ENCODE measurements around the gene BLCAP.
"Not testable (repeated sequence)": the region's sequence is repeated elsewhere in the genome, so short reads cannot be mapped to it uniquely, and the experiment has no call there.

Gene BLCAP

GRCh38 chr20:37554721-37555298 is 27.1 kb upstream of the BLCAP start:
- not testable (repeated sequence) for DNase-seq

GRCh38 chr20:37552415-37552814 is 24.7 kb upstream of the BLCAP start:
- peak; percentile 51 for DNase-seq

GRCh38 chr20:37551660-37552059 is 24.0 kb upstream of the BLCAP start:
- DNase-seq = not testable (repeated sequence)

- not testable (repeated sequence) for DNase-seq
Measured at GRCh38 chr20:37550101-37550920, 22.6 kb upstream of the BLCAP start.

- DNase-seq = no peak
Measured at GRCh38 chr20:37547912-37548311, 20.2 kb upstream of the BLCAP start.

GRCh38 chr20:37545516-37545915 is 17.8 kb upstream of the BLCAP start:
- DNase-seq = no peak

GRCh38 chr20:37544386-37544785 is 16.7 kb upstream of the BLCAP start:
- DNase-seq = no peak

- DNase-seq = peak; percentile 56
Measured at GRCh38 chr20:37543828-37544227, 16.2 kb upstream of the BLCAP start.

- peak; percentile 80 for DNase-seq
Measured at GRCh38 chr20:37542281-37542680, 14.6 kb upstream of the BLCAP start.

GRCh38 chr20:37541326-37541725 is 13.7 kb upstream of the BLCAP start:
- no peak for DNase-seq

- not testable (repeated sequence) for DNase-seq
Measured at GRCh38 chr20:37540838-37541237, 13.2 kb upstream of the BLCAP start.

GRCh38 chr20:37540001-37540400 is 12.3 kb upstream of the BLCAP start:
- DNase-seq = no peak

GRCh38 chr20:37539424-37539823 is 11.7 kb upstream of the BLCAP start:
- no peak for DNase-seq

GRCh38 chr20:37538003-37538402 is 10.3 kb upstream of the BLCAP start:
- peak; percentile 63 for DNase-seq

GRCh38 chr20:37537505-37537904 is 9.8 kb upstream of the BLCAP start:
- DNase-seq = no peak

- DNase-seq = no peak
Measured at GRCh38 chr20:37535443-37536132, 7.9 kb upstream of the BLCAP start.

- DNase-seq = peak; percentile 80
Measured at GRCh38 chr20:37534401-37535157, 6.9 kb upstream of the BLCAP start.

- DNase-seq = no peak
Measured at GRCh38 chr20:37533154-37533715, 5.6 kb upstream of the BLCAP start.

- DNase-seq = no peak
Measured at GRCh38 chr20:37531856-37532255, 4.2 kb upstream of the BLCAP start.

GRCh38 chr20:37530696-37531095 is 3.0 kb upstream of the BLCAP start:
- no peak for DNase-seq

- no peak for DNase-seq
Measured at GRCh38 chr20:37529968-37530600, 2.4 kb upstream of the BLCAP start.
